ENCODE measurements around the gene PLPPR3.

PLPPR3 gene, protein sequence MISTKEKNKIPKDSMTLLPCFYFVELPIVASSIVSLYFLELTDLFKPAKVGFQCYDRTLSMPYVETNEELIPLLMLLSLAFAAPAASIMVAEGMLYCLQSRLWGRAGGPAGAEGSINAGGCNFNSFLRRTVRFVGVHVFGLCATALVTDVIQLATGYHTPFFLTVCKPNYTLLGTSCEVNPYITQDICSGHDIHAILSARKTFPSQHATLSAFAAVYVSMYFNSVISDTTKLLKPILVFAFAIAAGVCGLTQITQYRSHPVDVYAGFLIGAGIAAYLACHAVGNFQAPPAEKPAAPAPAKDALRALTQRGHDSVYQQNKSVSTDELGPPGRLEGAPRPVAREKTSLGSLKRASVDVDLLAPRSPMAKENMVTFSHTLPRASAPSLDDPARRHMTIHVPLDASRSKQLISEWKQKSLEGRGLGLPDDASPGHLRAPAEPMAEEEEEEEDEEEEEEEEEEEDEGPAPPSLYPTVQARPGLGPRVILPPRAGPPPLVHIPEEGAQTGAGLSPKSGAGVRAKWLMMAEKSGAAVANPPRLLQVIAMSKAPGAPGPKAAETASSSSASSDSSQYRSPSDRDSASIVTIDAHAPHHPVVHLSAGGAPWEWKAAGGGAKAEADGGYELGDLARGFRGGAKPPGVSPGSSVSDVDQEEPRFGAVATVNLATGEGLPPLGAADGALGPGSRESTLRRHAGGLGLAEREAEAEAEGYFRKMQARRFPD

DNA sequence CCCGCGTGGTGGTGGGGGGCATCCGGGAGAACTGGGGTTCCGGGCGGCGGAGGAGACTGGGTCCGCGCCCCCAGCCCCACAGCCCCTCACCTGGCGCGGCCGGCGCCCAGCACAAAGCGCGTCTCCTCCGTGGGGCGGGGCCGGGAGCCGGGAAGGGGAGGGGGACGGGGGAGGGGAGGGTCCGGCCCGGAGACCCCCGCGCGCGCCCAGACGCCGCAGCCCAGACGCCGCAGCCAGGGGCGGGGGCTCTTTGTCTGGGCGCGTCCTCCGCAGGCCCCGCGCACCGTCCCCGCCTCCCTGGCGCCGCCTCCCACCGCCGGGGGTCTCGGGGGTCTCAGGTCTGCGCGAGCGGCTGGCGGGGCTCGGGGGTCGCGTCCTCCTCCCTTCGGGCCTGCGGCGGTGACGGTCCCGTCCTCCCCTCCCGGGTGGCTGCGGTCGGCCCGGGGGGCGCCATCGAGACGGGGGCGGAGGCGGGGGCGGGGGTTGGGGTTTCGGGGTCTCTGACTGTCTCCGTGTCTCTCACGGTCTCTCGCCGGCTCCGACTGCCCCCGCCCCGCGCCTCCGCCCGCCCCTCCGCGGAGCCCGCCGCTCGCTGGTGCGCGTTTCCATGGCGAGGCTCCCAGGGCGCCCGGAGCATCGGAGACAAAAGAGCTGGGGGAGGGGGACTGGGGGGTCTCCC, at the start of gene PLPPR3:
TSS of gene PLPPR3 (minus strand) at position 131 of the 679 bp plus-strand sequence. CDS start 396 bp downstream, outside the sequence.
- DNase-seq: no peak

DNA sequence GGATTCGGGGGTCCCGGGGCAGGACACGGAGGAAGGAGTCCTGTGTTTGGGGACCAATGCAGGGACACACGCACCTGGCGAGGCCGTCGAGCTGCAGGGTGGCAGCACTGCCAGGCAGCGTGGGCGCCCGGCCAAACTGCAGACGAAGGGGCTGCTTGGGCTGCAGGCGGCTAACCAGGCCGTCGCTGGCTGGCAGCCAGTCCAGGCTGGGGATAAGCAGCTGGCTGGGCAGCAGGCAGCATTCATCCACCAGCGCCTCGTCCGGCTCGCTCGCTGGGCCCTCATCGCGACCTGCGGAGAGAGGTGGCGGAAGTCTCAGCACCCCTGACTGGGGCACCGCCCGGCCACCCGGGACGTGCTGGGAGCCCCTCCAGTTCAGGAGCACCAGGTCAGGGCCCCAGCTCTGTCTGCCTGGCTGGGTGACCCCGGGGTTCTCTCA, 49.2 kb upstream of the PLPPR3 start:
- peak; percentile 30 for DNase-seq

DNA sequence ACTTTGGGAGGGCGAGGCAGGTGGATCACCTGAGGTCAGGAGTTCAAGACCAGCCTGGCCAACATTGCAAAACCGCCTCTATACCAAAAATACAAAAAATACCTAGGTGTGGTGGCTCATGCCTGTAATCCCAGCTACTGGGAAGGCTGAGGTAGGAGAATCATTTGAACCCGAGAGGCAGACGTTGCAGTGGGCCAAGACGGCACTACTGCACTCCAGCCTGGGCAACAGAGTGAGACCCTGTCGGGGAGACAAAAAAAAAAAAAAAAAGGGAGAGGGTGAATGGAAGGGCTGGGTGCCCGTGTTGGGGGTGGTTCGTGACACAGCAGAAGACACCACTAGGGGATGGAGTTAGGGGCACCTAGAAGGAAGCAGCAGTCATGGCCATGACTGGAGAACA, 48.6 kb upstream of the PLPPR3 start:
- no peak for DNase-seq

DNA sequence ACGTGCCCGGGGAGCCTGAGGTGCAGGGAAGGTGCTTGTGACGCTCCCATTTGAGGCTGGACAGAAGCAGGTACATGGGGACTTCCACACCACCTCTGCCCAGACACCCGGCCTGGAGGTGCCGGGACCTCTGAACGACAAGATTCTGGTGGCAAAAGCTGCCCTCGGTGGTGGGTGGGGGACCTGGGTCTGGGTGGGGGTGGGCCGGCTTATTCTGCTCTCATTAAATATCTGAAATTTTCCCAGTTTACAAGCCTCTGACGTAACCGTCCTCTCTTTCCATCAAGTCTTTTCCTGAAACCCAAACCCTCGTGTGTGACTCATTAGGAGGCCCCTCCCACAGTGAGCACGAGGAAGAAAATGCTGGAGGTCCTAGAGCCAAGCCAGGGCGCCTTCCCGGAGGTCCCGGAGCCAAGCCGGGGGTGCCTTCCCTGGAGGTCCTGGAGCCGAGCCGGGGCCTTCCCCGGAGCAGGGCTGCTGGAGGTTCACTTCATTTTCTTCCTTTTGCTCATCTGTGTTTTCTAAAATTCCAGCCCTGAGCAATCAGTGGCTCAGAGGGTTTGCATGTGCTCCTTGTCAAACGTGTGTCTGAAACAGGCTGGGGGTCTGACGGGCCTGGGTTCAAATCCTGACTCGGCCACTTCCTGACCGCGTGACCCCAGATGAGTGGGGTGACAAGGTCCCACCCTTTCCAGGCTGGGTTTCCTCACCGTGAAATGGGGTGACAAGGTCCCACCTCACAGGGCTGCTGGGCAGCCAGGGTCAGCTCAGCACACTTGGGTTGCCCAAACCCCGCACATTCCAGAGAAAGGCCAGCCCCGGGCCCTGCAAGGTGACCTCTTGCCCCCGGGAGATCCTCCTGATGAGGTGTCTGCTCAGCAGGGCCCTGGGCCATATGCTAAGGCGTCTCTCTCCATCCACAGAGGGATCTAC, 47.8 kb upstream of the PLPPR3 start:
- DNase-seq: no peak

DNA sequence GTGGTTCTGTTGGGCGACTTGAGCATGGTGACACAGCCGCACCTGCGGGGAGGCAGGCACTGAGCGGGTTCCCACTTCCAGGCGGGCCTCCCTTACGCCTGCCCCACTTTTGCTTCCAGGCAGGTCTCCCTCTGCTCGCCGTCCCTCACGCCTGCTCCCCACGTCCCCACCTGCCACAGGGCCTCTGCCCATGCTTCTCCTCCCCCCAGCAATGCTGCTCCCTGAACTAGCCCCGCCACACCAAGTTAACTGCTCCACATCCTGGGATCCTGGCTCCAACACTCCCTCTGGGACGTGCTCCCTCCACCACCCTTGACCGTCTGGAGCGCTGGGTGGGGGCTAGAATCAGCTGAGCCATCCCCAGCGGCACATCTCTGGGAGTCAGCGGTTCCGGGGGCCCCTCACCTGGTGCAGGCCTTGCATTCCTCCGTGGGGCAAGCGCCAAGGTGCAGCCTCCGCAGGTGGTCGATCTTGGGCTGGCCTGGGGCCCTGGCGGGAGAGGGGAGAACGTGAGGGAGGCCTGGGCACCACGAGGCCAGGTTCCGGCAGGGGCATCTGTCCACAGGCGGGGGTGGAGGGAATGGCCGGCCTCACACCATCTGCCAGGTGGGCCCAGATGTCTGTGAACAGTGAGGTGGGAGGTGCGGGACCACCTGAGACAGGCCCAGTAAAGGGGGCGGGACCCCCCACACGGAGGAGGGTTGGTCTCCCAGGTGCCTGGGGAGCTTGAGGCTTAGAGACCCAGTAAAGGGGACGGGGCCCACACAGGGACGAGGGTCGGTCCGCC, 46.9 kb upstream of the PLPPR3 start:
- no peak for DNase-seq

DNA sequence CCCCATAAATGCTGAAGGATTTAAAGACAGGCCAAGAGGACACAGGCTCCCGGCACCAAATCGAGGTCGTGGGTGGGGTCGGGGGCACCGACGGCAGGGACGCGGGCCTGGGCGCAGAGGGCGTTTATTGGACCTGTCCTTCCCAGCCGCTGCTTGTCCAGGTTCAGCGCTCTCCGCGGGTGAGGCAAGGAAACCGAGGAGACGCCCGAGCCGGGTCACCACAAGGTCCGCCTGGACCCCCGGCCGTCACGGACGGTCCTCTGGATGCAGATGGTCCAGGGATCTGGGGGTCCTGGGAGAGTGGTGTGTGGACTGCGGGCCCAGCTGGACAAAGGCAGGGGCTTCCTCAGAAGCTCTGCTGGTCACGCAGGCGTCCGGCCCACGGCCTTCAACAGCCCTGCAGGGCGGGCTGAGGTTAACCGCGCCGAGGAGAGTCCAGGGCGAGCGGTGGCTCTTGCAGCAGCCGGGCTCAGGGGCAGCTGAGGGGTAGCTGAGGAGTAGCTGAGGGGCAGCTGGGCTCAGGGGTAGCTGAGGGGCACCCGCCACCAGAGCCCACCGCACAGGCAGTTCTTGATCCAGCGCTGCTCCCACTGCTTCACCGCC, 46.2 kb upstream of the PLPPR3 start:
- DNase-seq: no peak

DNA sequence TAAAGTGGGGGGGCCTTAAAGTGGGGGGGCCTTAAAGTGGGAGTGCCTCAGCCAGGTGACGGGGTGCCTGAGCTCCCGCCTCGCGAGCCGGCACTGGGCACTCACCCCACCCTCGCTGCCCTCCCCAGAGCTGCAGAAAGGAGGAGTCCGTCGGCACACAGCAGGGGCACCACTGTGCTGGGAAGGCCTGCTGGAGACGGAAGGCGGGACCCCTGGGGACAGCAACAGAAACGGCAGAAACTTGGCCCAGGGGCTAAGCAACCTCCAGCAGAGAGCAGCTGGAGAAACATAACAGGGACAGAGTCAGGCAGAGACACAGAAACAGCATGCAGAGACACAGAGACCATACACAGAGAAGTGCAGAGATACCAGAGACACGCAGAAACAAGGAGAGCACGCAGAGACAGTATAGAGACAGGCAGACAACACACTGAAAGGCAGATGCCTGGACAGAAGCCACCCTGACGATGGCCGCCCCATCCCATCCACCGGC, 45.6 kb upstream of the PLPPR3 start:
- no peak for DNase-seq

DNA sequence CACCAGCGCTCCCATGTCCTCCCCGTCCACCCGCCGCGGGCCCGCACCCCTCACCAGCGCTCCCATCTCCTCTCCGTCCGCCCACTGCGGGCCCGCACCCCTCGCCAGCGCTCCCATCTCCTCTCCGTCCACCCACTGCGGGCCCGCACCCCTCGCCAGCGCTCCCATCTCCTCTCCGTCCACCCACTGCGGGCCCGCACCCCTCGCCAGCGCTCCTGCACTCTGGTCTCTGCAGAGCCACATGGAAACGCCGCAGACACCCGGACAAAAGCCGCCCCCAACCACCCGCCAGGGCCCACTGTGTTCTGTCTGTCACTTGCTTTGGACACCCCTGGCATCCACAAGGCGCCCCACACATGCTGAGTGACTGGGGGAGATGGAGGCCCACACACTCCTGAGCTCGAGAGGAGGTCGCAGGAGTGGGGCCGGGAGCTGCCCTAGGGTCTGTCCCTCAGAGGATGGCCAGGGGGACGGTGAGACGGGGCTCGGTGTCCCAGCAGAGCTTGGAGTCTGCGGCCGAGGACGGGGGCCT, 45.1 kb upstream of the PLPPR3 start:
- DNase-seq: no peak

DNA sequence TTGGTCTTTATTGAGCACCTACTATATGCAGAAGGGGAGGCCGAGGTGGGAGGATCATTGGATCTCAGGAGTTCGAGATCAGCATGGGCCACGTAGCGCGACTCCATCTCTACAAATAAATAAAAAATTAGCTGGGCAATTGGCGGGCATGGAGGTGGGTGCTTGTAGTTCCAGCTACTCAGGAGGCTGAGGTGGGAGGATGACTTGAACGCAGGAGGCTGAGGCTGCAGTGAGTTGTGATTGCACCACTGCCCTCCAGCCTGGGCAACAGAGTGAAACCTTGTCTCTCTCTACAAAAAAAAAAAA, 41.5 kb upstream of the PLPPR3 start:
- DNase-seq: no peak

DNA sequence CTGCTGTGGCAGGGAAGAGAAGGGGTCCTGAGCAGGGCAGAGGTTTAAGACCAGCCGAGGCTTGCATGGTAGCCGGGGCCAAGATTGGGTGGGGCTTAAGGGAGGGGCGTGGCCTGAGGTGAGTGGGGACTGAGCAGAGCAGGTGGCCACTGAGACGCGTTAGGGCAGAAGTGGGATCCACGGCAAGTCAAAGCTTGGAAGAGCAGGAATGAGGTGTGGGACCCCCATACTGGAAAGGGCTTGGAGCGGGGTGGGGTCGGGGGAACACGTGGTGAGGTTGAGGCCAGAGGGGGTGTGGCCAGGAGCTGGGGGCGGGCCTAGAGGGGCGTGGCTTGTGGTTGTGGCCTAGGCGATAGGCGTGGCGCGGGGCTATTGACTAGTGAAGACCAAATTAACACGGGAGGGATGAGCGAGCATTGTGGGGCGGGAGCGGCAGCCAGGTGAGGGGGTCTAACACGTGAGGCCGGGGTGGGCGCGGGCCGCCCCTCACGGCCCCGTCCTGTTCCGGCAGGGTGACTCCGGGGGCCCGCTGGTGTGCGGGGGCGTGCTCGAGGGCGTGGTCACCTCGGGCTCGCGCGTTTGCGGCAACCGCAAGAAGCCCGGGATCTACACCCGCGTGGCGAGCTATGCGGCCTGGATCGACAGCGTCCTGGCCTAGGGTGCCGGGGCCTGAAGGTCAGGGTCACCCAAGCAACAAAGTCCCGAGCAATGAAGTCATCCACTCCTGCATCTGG, 41.0 kb upstream of the PLPPR3 start:
- no peak for DNase-seq

DNA sequence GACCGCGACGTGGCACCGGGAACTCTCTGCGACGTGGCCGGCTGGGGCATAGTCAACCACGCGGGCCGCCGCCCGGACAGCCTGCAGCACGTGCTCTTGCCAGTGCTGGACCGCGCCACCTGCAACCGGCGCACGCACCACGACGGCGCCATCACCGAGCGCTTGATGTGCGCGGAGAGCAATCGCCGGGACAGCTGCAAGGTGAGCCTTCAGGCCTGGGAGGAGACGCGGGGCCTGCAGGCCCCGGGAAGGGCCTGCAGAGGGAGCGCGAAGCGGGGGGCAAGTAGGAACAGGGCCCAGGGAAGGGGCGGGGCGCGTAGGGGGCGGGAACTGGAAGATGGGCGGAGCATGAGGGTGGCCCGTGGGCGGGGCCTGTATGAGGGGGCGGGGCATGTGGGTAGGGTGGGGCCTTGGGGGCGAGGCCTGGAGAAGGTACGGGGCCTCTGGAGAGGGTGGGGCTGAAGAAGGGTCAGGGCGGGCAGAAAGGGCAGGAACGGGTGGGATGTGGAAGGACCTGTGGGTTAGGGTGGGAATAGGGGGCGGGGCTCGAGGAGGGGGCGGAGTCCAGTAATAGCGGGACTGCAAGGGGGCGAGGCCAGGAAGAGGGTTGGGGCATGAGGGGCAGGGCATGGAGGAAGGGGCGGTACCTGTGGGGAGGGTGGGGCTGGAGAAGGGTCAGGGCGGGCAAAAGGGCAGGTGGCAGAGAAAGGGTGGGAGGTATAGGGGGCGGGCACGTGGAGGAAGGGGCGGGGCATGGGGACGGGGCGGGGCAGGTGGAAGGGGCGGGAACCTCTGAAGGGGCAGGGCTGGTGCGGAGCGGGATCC, 40.2 kb upstream of the PLPPR3 start:
- DNase-seq: peak; percentile 31

DNA sequence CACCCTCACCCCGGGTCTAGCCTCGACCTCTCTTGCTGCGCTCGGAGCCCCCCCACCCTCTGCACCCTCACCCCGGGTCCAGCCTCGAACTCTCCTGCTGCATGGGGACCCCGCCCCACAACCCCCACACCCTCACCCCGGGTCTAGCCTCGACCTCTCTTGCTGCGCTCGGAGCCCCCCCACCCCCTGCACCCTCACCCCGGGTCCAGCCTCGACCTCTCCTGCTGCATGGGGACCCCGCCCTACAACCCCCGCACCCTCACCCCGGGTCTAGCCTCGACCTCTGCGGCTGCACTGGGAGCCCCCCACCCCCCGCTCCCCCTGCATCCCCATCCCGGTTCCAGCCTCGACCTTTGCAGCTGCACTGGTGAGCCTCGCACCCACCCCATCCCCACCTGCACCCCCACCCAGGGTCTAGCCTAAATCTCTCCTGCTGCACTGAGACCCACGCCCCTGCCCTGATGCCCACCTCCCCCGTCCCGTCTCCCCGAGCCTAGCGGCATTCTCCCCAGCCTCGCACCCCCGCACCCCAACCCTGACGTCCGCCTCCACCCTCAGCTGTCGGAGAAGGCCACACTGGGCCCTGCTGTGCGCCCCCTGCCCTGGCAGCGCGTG, 39.5 kb upstream of the PLPPR3 start:
- no peak for DNase-seq

DNA sequence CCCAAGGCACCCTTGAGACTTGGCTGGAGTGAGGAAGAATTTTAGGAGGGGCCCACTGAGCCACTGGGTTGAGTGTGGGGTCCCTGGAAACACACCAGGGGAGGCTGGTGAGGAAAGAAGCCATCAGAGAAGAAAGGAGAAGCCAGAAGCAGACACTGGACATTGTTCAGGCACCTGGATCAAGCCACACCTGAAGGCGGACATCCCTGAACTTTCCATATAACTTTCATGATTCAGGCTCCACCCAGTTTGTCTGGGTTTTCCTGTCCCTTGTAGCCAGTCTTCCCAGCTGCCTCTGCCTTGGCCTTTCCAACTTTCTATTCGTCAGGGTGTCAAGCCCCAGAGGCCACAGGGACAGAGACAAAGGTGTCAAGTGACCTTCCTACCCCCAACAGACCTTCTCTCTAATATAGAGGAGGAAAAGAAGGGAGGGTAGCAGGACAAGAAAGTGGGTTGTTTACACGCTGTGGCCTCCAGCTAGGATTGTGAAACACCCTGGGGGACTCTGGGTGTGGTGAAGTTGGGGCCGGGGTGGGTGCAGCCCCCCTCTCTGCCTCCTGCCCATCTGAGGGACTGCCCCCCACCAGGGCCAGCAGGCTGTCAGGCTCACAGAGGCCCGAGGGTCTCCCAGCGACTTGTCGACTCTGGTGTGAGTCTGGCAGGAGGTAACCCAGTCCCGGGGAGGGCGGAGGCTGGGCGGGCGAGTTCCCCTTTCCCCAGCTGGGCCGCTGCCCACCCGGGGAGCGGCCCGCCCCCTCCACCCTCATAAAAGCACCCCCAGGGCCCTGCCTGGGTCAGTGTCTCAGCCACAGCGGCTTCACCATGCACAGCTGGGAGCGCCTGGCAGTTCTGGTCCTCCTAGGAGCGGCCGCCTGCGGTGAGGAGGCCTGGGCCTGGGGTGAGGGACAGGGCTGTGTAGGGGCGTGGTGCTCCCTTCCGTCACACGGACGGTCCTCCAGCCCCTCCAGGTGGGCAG, 37.4 kb upstream of the PLPPR3 start, which contains the start of gene CFD:
TSS of gene CFD (plus strand) at position 797 of the 976 bp plus-strand sequence. CDS start at position 823, 26 bp downstream.
- DNase-seq: no peak

DNA sequence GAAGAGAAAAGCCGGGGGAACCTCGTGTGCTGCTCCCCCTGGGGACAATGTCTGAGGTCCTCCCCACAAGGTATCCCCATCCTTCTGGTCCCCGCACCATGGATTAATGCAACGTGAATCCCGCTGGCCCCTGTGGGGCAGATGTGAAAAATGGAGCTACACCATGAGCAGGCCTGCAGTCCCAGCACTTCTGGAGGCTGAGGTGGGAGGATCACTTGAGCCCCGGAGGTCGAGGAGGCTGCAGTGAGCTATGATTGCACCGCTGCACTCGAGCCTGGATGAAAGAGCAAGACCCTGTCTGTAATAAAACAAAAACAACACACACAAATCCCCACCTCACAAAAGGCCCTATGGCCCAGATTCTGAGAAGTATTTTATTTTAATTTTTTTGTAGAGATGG, 36.5 kb upstream of the PLPPR3 start:
- DNase-seq: no peak

DNA sequence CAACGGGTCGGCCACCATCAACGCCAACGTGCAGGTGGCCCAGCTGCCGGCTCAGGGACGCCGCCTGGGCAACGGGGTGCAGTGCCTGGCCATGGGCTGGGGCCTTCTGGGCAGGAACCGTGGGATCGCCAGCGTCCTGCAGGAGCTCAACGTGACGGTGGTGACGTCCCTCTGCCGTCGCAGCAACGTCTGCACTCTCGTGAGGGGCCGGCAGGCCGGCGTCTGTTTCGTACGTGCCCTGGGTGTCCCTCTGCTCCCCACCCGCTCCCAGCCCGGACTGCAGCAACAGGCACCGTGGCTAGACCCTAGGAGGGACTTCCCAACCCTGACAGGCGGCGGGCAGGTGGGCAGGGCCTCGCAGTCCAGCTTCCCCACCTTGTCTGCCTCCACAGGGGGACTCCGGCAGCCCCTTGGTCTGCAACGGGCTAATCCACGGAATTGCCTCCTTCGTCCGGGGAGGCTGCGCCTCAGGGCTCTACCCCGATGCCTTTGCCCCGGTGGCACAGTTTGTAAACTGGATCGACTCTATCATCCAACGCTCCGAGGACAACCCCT, 33.9 kb upstream of the PLPPR3 start:
- DNase-seq: no peak

DNA sequence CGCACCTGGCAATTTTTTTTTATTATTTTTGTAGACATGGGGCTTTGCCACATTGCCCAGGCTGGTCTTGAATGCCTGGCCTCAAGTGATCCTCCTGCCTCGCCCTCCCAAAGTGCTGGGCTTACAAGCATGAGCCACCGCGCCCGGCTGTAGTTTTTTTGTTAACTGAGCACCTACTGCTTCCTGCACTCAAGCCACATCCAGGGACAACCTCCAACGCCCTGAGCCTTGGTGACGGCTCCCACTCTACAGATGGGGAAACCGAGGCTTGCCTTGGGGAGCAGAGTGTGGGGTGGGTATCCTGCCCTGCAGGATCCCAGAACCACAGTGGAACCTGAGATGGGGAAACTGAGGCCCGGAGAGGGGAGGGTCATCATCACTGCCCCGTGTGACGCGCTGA, 33.4 kb upstream of the PLPPR3 start:
- DNase-seq: no peak

DNA sequence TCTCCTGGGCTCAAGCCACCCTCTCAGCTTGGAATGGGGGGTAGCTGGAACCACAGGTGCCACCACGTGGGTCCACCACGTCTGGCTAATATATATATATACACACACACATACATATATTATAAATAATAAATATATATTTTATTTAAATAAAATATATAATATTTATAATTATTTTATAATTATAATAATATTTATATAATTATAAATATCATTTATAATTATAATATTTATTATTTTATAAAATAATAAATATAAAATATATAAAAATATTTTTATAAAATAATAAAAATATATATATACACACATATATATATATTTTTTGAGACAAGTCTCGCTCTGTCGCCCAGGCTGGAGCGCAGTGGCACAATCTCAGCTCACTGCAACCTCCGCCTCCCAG, 32.8 kb upstream of the PLPPR3 start:
- DNase-seq: no peak

All from NCI-H1105 treated with DMSO at 0.1 percent for 48 hours (cell line).